ENCODE results near the gene FGD5. TPM values are rescaled to one million over a fixed set of nuclear protein-coding genes. Genes with fewer than 3 reads are reported as not detected.

Gene FGD5
- total RNA-seq, 1 donor from 2014 or later, result 38.6 TPM

GRCh38 chr3:14923476-14923875, 104.7 kb downstream of the FGD5 start:
- no peak for DNase-seq (ENCODE audit: low spot score)

DNA sequence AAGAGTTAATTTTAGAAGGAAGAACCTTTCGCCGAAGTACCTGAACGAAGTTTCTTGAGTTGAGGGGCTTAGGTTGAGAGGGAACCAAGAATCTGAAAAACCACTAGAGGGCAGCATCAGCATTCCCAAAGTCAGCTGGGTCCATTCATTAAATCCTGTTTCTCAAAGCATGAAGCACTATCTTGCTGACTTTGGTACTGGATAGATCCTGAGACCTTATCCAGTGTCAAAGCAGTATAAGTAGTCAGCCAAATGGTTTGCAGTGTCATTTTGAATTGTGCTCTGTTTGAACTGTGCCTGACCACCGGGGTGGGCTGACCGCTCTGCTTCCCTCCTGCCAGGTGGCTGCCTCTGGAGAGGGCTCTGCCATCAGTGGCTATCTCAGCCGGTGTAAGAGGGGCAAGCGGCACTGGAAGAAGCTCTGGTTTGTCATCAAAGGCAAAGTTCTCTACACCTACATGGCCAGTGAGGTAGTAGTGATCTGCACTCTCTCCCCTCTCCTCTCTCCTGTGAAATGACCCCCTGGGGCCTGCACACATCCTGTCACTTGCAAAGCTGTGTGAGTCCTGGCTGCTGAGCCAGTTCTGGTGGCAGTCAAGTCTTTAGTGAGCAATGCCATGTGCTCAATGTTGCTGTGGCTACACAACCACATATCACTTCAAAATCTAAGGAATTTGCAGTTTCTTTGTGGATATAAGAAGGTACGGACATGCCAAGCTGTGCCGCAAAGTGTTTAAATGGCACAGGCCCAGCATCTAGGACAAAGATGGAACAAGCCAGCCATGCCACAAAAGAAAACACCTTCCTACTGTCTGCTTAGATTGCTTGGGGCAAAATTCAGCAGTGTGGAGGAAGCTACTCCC, 107.2 kb downstream of the FGD5 start:
- DNase-seq (ENCODE audit: low spot score), result no peak

GRCh38 chr3:14926592-14926991, 107.8 kb downstream of the FGD5 start:
- DNase-seq (ENCODE audit: low spot score), result no peak

- no peak for DNase-seq (ENCODE audit: low spot score)
Observed at GRCh38 chr3:14927308-14927707, 108.5 kb downstream of the FGD5 start.

DNA sequence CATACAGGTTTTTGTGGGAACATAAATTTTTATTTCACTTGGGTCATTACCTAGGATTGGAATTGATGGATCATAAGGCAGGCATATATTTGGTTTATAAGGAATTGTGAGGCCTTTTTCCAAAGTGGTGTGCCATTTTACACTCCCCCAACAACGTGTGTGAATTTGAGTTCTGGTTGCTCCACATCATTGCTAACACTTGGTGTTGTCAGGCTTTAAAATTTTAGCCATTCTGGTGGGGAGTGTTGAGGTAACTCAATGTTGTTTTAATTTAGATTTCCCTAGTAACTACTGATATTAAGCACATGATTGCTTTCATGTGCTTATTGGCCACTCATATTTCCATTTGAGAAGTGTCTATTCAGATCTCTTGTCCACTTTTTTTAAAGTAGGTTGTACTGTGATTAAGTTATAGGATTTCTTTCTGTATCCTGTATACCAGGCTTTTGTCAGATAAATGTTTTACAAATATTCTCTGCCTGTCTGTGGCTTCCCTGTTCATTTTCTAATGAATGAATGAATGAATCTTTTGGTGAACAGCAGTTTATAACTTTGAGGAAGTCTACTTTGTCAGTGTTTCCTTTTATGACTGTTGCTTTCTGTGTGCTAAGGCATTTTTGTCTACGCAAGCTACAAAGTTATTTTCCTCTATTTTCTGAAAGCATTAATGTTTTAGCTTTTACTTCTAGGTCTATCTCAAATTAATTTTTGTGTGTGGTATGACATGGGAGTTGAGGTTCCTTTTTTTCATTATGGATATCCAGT, 110.7 kb downstream of the FGD5 start:
- no peak for DNase-seq (ENCODE audit: low spot score)

DNA sequence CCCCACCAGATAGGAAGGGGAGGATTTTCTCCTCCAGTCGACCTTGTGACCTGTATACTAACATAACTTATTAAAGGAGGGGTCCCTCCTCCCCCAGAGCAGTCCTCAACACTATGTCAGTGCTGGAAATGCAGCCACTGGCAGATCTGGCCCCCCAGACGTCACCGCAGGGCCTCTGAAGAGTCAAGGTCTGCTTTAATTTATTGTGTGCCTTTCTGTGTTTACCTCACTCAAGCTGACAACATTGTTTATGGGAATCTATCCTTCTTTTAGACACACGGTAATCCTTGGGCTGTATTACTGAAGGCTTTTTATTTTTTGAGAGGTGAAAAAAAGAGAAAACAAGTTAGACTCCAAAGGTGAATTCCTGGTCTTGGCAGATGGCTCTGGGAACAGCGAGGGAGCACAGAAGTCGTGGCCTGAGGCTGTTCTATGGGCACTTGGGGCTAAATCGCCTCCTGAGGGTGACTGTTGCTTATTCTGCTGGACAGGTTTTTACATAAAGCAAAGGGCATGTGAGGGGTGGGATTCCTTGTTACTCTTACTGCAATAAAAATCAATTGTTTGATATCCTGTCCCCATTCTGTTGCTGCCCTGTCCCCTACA, 115.2 kb downstream of the FGD5 start:
- DNase-seq (ENCODE audit: low spot score), result no peak

DNA sequence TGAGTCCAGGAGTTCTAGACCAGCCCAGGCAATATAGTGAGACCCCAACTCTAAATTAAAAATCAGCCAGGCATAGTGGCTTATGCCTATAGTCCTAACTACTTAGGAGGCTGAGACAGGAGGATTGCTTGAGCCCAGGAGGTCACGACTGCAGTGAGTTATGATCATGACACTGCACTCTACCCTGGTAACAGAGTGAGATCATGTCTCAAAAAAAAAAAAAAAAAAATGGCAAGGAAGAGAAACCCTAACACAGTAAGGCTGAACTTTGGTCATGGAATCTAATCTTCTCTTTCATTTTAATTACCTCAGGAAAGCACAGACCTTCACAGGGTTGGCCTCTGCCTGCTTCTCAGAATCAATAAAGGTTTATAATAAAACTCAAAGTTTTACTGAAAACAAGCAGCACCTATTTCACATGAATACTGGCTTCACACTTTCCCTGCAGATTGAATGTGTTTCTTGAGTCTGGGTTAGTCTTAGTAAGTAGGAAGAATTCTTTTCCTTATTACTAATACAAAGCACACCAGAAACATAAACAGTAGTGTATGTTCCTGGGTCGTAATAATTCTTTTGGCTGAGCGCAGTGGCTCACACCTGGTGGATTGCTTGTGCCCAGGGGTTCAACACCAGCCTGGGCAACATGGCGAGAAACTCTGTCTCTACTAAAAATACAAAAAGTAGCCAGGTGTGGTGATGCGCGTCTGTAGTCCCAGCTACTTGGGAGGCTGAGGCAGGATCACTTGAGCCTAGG, 117.0 kb downstream of the FGD5 start:
- DNase-seq (ENCODE audit: low spot score), result no peak

- DNase-seq (ENCODE audit: low spot score), result no peak
Observed at GRCh38 chr3:14938954-14939353, 120.2 kb downstream of the FGD5 start.

DNA sequence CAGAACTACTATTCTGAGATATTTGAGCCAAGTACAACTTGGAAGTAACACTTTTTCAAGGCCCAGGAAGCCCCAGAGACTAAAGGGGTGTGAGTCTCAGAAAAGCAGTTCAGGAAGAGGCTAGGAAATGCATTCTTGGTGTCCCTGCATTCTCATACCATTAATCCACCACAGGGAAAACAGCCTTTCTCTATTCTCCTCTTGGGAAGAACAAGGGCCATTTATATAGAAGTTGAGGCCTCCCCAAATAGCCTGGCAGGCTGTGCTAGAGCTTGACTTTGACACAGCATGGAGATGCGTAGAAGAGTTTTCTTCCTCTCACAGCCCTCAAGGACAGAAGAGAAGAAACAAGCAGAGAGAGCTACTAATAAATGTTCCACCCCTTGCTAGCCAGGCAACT, 123.1 kb downstream of the FGD5 start:
- no peak for DNase-seq (ENCODE audit: low spot score)

DNA sequence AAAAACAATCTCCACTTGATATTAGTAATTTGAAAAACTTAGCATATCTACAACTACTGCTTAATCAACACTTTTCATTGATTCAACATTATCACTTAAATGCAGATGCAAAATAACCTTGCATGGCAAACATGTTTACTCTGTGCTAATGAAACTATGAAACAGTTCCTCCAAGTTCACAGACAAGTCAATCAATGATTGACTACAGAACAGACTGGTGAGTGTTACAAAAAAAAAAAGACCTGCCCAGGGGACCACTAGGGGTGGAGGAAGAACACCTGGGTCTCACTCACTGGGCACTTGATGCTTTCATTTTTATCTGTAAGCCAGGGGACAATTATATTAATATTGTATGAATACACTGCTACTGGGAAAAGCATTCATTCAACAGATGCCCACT, 124.3 kb downstream of the FGD5 start:
- DNase-seq (ENCODE audit: low spot score), result no peak

DNA sequence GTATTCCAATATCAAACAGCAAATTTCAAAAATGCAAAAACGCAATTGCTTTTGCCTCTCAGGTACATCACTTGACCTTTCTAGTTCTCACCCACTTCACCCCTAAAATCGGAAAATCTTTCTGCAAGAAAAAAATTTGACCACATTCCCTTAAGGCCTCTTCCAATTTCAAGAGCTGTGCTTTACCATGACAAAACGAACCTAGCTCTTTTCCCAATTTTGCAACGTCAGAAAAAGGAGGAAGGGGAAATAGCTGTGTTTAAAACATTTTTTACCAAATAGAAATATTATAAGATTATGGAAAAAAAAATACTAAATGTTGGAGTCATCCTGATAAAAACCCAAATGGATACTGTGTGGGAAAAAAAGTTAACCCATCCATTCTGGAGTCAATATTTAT, 127.5 kb downstream of the FGD5 start:
- DNase-seq (ENCODE audit: low spot score), result no peak

DNA sequence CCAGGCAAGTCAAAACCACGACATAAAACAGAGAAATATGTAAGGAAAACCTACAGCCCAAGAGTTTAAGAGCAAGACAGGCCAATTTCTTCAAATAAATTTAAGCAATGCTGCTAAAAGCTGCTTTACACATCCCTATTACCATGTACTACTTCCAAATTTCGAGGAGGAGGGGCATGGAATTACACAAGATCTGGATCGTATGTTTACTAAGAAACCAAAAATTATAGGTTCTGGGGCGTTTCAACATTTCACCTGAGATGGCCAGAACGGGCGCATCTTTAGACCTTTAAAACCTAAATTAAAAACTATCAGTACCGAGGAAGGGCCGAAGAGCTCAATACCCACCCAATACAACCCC, 128.0 kb downstream of the FGD5 start:
- no peak for DNase-seq (ENCODE audit: low spot score)

DNA sequence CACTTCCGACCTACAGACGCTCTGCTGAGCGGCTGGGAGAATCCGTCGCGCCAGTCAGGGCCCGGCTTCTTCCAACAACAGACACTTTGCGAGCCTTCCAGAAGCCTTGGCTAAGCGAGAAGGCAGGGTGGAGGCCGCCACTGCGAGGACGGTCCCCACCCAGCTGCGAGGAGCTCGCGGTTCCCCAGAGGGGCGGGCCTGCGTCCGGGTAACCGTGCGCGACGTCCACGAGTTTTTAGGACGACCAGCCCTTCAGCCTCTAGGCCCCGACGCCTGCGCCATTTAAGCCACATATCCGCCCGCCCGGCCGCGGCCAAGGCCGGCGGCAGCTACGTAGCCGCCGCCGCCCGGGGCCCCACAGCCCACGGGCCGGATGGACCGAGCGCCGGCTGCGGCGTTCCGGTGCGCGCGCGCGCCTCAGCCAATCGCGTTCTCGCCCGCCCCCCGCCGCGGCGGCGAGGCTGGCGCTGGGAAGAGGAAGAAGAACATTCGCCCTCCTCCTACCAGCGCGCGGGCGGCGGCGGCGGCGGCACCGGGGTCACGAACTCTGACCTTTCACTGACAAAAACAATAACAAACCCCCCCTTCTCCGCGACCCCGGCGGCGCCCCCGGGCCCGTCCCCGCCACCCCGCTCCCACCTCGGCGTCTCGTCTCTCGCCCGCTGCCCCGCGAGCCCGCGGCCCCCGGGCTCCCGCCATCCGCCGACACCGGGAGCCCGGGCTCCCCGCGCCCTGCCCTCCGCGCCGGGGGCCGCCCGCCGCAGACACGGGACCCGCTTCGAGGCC, 128.5 kb downstream of the FGD5 start, which contains the start of gene NR2C2:
TSS of gene NR2C2 (plus strand) at position 484 of the 786 bp plus-strand sequence. CDS start 56,332 bp downstream, outside the sequence.
- peak; percentile 96 for DNase-seq (ENCODE audit: low spot score)

DNA sequence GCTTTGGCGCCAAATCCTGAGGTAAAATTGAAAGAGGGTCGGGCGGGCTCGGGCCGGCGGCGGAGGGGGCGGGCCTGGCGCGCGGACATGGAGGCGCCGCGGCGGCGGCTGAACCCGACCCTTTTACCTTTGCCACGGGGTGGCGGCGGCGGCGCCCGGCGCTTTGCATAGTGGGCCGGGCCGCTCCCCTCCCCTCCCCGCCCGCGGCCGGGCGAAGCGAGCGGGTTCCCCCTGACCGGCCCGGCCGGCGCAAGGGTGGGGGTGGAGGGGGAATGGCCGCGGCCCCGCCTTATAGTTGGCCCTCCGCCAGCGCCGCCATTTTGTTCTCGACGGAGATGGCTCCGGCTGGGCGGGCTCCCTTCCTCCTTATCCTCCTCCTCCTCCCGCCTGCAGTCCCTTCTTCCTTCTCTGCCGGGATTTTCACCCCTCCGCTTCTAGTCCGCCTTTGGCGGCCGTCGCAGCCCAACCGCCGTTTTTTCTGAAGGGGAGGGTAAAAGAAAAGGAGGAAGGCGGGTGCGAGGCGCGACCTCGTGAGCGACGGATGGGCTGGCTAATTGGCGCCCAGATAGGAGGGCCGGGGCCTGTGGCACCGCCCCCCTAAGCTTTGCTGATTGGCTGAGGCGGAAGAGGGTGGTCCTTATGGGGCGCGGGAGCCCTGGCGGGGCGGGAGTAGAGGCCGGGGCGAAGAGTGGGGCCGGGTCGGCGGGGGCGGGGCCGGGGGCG, 129.3 kb downstream of the FGD5 start:
- DNase-seq (ENCODE audit: low spot score), result peak; percentile 99

- no peak for DNase-seq (ENCODE audit: low spot score)
Observed at GRCh38 chr3:14948609-14949038, 129.9 kb downstream of the FGD5 start.

DNA sequence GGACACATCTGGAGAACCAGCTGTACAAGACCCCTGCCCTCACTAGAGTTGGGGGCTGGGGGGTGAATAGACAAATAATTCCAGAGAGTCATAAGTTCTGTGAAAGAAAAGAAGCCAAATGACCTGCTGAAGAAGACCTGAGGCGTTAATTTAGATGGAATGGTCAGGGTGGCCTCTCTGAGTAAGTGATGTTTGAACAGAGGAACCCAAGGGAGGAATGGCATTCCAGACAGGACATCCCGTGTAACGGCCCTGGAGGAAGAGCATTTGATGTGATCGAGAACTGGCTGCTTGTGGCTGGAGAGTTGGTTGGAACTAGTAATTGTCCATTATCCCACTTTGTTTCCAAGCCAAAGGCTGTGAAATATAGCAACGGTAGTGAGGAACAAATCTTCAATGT, 130.4 kb downstream of the FGD5 start:
- no peak for DNase-seq (ENCODE audit: low spot score)

- no peak for DNase-seq (ENCODE audit: low spot score)
Observed at GRCh38 chr3:14950274-14950673, 131.5 kb downstream of the FGD5 start.

DNA sequence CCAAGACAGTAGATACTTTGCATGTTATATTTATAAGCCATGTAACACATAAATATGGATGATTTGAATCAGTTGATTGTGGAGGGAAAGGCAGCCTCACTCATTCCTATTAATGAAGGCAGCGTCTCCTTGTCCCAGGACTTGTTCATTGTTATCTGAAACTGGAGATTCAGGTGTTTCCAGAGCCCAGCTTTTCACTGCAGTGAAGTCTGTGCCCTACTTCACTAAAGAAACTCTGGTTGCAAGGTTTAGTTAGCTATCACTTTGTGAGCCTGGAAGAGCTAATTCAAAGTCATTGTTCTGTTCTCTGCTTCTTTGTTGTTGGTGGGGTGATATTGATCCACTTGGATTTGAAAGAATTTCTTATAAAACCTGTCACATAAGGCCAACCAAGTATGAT, 138.4 kb downstream of the FGD5 start:
- no peak for DNase-seq (ENCODE audit: low spot score)

DNA sequence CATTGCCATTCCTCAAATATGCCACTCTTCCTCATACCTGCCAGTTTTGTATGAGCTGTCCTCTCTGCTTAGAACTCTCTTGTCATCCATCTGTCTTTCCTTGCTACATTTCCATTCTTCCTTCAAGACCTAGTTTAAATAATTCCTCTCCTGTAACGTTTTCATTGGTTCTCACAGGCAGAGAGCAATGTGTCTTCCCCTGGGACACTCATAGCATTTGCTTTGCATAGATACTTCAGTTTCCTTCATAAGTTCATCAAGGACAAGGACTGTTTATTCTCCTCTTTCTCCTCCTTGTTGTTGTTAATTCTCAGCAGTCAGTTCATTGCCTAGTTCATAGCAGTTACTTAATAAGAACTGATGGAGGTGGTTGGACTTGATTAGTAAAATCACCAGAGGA, 139.2 kb downstream of the FGD5 start:
- no peak for DNase-seq (ENCODE audit: low spot score)

Data from mesenteric fat pad (tissue), 1 donor.